Fibroblast of the conjunctiva (primary cell): ENCODE results near the gene TUFM.
"Not testable (repeated sequence)": the region's sequence is repeated elsewhere in the genome, so short reads cannot be mapped to it uniquely, and the experiment has no call there.

ENCODE experiments used
- DNase-seq: peaks from one replicate; pipeline ENCODE4 v3.0.0-alpha.2; 2010; ENCODE audit warnings: low read depth

The TUFM gene

DNA sequence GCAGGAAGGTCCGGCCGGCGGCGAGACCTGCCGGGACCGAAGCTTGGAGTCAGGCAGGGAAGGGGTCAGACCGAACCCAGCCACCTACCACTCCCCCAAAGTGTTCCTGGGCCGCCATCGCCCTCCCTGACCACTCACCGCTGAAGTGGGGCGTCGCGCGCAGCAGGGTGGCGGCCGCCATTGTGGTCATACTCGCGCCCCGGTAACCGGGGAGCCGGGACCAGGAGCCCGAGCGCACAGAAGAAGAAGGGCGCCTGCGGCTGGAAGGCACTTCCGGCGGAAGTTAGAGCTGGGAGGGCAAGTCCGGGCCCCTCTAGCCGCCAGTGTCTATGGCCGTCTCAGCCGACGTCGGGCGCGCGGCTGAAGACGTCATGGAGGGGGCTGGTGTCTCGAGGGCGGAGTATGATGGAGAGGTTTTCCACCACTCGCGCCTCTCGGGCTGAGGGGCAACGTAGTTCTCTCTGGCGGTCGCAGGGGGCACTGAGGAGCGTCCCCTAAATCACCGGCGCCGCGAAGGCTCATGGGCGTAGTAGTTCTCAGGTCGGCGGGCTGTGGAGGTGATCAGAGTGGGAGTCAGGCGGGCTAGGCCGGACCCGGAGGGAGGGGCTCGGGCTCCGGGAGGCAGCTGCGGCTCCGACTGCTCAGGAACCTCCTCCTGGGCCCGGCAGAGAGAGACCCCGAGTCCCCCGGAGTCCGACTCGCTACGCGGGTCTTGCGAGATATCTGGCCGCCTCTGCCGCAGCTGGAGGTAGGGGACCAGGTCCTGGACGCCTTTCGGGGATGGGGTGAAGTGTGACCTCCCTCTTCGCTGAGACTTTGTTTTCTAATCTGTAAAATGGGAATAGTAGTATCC is at the start of gene TUFM:
TUFM (minus strand) TSS at position 269 of the 853 bp plus-strand sequence; CDS start at position 190, 79 bp downstream.
- peak; percentile 98 for DNase-seq

DNA sequence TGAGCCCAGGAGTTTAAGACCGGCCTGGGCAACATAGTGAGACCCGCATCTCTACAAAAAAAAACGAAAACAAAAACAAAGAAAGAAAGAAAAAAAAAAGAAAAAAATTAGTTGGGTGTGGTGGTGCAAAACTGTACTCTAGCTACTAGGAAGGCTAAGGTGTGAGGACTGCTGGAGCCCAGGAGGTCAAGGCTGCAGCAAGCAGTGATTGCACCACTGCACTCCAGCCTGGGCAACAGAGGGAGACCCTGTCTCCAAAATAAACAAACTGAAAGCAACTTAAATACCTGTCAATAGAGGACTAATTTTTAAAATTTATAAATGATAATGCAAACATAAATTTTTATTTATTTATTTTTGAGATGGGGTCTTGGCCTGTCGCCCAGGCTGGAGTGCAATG is 49.5 kb upstream of the TUFM start:
- no peak for DNase-seq

DNA sequence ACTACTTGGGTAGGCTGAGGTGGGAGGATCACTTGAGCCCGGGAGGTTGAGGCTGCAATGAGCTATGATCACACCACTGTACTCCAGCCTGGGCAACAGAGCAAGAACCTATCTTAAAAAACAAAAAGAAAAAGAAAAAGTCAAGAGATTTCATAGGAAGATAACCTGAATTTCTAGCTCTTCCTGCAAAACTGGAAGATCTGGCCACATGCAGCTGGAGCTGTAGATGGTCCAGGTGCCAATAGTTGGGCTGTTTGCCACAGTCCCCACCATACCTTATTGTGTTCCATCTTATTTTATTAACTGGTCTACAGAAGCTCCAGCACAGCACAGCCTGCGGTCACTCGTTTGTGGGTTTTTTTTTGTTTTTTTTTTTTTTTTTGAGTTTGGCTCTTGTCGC is 47.1 kb upstream of the TUFM start:
- no peak for DNase-seq

DNA sequence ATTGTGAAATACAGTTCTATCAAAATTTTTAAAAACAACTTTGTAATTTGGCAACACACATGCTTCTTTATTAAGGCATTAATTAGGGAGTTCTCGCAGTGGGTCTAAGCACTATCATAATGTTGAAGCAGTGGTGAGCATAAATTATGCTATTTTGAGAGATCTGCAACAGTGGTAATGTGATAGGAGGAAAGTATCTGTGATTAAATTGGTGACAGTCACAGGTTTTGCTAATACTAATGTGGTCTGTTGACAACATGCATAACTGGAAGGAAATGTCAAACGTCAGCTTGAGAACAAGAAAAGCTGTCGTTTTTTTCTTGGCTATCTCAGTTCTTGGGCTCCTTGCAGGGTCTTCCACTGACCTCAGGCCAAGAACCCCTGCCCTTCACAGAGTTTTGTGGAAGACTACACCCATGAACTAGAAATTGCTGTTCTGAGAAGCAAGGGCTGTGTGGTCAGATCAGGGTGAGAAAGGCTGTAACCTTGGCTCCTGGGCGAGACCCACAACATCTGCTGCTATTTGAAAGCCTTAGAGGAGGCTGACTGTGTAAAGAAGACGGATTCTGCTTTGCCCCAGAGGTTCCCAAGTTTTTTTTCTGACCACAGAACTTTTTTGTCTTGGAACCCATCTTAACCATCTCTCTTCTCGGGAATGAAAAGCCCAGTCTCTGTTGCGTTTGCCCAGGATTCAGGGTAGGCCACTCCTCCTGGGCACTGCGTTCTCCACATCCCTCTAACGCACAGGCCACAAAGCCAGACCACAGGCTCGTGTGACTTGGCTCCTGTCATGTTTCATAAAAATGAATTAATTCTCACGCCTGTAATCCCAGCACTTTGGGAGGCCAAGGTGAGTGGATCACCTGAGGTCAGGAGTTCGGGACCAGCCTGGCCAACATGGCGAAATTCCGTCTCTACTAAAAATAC is 46.1 kb upstream of the TUFM start:
- no peak for DNase-seq

DNA sequence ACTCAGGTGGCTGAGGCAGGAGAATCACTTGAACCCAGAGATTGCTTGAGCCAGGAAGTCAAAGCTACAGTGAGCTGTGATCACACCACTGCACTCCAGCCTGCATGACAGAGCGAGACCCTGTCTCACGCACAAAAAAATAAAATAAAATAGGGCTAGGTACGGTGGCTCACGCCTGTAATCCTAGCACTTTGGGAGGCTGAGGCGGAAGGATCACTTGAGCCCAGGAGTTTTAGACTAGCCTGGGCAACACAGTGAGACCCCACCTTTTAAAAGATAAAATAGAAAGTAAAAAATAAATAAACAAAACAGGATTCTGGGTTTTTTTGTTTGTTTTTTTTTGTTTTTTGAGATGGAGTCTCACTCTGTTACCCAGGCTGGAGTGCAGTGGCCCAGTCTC is 44.2 kb upstream of the TUFM start:
- not testable (repeated sequence) for DNase-seq

DNA sequence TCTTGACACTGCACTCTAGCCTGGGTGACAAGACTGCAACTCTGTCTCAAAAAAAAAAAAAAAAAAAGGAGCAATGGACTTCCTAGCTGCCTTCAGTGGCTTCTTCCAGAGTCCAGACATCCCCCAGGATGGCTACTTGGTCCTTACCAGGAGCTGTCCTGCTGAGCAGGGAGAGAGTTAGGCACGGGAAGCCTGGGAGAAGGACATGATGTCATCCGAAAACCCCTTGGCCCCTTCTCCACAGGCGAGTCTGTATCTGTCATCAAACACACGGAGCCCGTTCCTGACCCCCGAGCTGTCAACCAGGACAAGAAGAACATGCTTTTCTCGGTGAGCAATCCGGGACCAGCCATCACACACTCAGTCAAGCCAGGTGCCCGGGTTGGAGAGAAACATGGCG is 40.8 kb upstream of the TUFM start:
- no peak for DNase-seq

DNA sequence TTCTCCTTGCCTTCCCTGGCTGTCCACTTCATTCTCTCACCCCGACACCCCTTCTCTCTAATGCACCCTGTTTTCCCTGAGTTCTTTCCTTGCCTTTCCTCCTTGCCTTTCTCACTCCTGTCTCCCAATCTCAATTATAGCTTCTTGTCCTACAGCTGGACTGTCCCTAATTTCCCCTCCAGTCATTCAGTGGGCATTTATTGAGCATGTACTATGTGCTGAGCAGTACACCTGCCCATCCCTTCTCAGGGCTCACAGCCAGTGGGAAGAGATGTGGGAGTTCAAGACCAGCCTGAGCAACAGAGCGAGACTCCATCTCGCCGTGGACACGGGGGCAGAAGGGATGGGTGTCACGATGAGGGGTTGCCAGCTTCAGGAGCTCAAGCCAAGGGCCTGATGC is 37.9 kb upstream of the TUFM start:
- no peak for DNase-seq

DNA sequence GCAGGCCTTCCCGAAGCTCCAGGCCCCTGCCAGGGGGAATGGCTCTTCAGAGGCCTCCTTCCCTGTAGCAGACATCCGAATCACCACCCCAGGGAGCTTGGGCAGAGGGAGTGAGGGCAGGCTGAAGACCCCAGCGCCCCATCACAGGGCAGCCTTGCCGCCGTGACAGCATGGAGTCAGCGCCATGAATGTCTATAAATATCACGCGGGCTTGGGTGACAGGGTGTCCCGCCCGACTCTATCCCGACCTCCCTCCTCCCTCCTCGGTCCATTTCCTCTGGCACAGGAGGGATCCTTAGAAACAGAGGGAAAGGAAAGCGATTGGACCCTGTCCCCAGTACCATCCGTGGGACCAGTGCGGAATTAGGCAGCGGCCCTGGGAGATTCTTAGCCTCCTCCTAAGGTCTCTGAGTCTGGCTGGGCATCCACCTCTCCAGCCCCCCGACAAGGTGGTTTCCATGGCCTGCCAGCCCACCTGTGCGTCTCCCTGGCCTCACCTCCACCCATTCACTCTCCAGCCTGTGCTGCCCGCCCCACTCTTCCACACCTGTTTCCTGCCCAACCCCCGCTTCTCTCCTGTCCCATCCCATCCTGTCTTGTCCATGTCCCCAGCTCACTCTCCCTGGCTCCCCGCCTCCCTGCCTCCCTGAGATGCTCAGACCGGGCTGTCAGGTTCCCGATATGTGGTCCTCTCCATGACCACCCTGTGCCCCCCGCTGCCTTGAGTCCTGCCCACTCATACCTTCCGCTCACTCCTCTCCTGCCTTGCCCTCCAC is 37.3 kb upstream of the TUFM start:
- no peak for DNase-seq

DNA sequence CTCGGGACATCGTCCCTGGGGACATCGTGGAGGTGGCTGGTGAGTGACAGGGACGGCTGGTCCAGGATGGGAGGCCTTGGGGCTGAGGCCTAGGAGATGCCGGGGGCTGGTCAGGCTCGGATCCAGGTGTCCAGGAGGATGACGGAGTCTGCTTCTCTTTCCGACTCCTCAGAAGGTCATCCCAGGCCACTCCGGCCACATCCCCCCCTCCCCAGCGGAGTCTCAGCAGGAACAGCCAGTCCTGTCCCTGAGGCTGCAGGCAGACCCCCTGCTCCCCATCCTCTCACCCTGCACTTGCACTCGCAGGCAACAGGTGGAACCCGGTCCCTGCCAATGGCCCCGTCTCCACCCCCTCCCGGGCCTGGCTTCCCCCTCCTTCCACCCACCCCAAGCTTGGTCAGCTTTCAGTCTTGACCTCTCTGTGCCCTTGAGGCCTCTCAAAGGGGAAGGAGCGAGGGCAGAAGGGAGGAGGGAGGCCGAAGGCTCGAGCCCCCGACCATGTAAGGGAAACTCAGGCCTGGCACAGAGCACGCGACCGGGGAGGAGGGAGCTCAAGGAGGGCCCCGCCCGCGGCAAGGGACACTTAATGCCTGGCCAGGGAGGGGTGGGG is 36.5 kb upstream of the TUFM start:
- DNase-seq: no peak

DNA sequence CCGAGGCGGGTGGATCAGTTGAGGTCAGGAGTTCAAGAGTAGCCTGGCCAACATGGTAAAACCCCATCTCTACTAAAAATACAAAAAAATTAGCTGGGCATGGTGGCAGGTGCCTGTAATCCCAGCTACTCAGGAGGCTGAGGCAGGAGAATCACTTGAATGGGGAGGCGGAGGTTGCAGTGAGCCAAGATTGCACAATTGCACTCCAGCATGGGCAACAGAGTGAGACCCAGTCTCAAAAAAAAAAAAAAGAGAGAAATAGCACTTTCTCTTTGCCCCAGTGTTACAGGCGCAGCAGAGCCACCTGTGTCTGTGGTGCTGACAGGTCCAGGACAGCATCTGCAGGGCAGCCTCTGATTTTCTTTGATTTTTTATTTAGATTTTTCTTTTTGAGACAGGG is 35.4 kb upstream of the TUFM start:
- not testable (repeated sequence) for DNase-seq

DNA sequence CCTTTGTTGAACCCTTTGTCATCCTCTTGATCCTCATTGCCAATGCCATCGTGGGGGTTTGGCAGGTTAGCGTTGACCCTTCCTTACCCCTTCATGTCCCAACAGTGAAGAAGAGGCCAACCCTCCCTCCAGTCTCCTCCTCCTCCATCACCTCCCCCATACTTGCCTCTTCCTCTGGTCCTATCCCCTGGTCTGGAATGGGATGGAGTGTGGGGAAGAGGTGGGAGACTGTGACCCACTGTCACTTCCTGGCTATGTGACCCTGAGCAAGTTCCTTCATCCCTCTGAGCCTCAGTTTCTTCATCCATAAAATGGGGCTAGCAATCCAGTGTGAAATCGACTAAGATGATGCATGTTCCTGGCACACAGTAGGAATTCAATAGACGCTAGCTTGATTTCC is 34.8 kb upstream of the TUFM start:
- DNase-seq: no peak

DNA sequence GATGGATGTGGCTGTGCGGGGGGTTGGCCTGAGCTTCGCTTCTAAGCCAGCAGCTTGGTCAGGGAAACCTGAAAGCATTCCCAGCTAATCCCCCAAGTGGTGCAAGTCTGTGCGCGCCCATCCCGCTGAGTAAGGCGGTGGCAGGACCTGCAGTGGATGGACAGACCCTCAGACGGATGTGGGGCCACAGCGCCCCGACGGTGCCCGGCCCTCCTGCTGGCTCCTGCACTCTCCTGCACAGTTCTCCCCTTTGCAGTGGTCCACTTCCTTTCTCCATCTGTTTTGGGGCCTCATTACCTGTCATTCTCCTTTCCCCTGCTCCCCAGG is 34.4 kb upstream of the TUFM start:
- DNase-seq: no peak

DNA sequence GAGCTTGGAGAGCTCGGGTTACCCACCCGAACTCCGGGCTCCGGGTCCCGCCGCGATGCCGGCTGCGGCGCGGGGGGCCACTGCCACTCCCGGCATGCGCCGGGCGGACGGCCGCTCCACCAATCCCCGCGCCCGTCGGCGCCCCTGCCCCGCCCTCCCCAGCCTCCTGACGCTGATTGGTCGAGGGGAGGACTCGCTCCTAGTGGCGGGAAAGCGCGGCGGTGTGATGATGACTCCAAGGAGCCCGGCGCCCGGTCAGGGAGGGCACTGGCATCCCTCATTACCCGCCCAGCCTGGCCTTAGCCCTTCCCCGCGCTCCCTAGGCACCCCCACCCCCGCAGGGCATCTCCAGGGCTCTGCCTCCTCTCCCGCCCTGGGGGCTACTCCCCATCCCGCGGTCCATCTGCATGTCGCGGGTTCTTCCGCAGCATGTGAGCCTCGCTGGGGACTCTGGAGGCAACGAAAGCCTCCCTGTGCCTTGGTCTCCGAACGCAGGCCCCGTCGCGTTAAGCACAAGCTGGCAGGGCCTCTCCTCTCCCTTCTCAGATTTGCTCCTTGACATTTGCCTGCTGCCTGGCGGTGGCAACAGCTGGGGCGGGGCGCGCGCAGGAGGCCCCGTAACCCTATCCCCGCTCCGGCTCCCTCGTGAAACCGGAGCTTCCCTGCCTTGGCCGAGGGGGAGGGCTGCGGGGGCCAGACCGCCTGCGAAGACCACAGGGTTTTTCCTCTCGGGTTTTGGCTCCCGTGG is 33.9 kb upstream of the TUFM start:
- peak; percentile 56 for DNase-seq

DNA sequence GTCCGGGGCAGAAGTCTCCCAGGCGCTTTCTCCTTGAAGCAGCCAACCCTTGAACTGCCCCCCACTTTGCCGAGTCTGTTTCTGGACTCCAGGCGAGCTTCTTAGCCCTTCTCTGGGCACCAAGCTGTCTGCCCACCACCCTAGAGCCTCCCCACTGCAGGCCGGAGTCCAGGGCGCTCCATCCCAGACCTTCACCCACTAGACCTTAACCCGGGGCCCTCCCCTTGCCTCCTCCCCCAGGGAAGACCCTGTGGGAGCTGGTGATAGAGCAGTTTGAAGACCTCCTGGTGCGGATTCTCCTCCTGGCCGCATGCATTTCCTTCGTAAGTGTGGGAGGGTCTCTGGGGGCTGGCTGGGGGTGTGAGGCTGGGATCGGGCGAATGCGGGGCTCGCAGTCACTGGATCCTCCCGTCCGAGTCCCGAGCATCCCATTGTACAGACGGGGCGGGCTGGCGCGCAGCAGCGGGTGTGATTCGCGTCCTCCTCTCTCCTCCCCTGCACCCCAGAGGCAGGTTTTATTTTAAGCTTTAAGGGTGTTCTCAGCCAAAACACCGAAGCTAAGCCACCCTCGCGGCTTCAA is 33.2 kb upstream of the TUFM start:
- no peak for DNase-seq

DNA sequence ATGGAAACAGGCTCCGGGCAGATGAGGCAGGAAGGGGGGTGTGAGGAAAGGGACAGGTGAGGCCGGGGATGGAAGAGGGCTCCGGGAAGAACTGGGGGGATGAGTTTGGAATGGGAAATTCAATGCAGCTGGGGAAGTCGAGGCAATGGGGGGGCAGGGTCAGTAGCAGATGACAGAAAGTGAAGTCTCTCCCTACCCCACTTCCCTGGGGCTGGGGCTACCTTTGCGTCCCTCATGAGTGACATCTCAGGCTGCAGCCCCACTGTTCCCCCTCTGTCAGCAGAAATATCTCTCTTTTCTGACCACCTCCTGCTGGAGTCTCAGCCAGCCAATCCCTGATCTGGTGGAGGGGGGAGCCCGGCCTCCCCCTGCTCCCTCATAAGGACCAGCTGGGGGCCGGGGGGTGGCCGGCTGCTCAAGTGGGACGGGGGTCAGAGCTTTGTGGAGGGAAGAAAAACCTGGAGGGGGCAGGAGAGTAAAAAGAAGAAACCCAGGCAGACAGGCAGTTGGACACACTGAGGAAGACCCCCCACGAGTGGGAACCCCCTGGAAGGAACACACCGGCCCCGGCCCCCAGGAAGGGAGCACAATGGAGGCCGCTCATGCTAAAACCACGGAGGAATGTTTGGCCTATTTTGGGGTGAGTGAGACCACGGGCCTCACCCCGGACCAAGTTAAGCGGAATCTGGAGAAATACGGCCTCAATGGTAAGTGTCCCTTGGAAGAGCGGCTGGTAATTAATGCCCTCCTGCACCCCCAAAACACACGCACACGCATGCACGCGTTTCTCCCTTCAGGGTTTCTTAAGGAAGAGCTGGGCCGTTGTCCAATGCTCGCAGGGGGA is 32.2 kb upstream of the TUFM start, which contains the start of gene ATP2A1:
ATP2A1 (plus strand) TSS at position 406 of the 844 bp plus-strand sequence; CDS start at position 590, 184 bp downstream.
- no peak for DNase-seq

DNA sequence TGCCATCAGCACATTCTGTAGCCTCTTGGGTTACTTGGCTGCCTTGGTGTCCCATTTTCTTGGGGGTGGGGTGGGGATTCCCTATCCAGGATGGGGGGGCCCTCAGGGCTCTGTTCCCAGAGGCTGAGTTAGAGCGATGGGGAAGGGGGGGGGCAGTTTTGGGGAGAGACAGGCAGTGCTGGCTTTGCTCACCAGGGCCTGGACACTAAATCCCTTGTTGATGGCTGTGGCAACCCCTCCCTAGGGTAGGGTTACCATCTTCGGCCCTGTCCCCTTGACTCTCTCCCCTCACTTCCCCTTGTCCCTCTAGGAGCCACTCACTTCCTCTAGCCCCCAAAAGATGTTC is 31.5 kb upstream of the TUFM start:
- DNase-seq: no peak

DNA sequence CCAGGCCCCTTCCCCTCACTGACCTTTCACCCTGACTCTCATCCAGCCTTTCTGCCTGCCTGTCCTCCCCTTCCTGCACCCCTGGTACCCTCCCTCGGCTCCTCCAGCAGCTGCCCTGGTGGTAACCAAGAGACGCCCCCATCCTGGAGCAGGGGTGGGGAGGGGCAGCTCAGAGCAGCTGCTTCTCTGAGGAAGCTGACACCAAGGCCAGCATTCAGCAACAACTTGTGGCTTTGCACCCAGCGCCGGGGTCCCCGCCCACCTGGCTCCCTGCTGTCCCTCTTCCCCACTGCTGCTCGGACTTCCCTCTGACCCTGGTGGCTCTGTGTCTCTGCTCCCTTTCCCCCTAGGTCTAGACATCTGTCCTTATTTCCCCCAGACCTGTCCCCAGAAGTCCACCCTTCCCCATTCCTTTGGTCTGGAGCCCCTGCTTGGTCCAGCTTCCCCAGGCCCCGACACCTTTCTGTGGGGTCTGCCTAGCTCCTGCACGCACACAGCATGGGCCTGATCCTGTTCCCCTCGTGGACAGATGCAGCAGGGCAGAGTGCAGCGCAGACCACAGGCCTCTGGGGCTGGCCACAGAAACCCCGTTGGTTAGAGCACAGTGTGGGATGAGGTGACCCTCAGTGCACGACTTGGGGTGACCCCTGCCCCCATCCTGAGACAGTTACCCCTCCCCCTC is 31.0 kb upstream of the TUFM start:
- no peak for DNase-seq

DNA sequence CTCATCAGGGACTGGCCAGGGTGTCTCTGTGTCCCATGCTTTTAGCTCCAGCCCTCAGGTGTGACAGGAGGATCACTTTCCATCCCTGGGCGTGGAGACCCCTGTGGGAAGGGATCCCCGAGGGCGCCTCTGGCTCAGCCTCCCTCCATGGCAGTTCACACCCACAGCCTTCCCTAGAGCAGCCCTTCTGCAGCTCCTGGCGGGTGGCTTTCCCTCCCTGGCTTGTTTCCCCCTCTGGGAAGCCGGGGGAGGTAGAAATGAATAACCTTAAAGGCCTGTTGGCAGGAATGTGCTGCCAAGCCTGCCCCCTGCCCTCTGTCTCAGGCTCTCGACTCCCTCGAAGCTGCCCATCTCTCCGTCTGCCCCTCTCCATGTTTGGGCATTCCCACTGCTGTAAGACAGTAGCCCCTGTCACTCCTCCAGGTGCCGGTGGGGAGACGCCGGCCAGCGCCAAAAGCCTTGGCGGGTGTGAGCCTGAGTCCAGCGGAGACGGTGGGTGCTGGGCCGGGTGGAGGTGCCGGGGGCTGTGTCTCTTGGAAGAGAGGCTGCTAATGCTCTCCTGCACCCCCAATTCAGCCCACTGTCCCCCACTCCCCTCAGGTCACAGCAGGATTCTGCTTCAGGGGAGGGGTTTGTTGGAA is 30.0 kb upstream of the TUFM start:
- DNase-seq: no peak
